Left renal cortex interstitium (tissue), 4 donors: Measurements from ENCODE around the gene PUS7L. TPM values are rescaled to one million over a fixed set of nuclear protein-coding genes. Genes with fewer than 3 reads are reported as not detected.

ENCODE experiments used
- DNase-seq, 4 donors: peaks; one replicate each; pipeline ENCODE4 v3.0.0-alpha.2; 2013; ENCODE audit warnings: low read depth in 4 of 4, low spot score in 2 of 4, missing footprints in 1 of 4
- polyA plus RNA-seq, 4 donors: library from polyadenylated mRNA; unstranded; fragments of 120-200 nt; gene quantifications; one replicate each; pipeline ENCODE4 v1.2.1, GENCODE V29; 2013; ENCODE audit not compliant: insufficient read length in 4 of 4

PUS7L gene
- polyA plus RNA-seq, 4 donors: 10.8 to 15.0 (median 12.1) TPM

- DNase-seq: no peak
These were observed 83.3 kb downstream of the PUS7L start for GRCh38 chr12:43675048-43675904.

- DNase-seq: no peak
These were observed 89.2 kb downstream of the PUS7L start for GRCh38 chr12:43669373-43669772.

Other genes starting within 250 kb of the PUS7L start
- 1 to 10 TPM in 2 of 4 donors, under 1 TPM in 2; 0.64 to 1.2 (median 0.90) TPM for gene ADAMTS20, start 206.6 kb downstream of the PUS7L start, polyA plus RNA-seq
- gene IRAK4, start 161 bp upstream of the PUS7L start, polyA plus RNA-seq: 10 to 100 TPM; 13.2 to 20.5 (median 14.3) TPM
- gene TWF1, start 47.5 kb upstream of the PUS7L start, polyA plus RNA-seq: 10 to 100 TPM; 67.9 to 85.2 (median 79.4) TPM
- gene TMEM117, start 77.3 kb upstream of the PUS7L start, polyA plus RNA-seq: 10 to 100 TPM; 12.4 to 16.4 (median 13.5) TPM